Activated naive CD4-positive, alpha-beta T cell treated with anti-CD3 and anti-CD28 coated beads, Interleukin-2, amount 50 U/mL, for 16 hours (primary cell): ENCODE measurements around the gene SPP2.

ENCODE experiments used
- DNase-seq: peaks from one replicate; pipeline ENCODE4 v3.0.0-alpha.2; 2020

The SPP2 gene

GRCh38 chr2:234044157-234044556, 6.3 kb upstream of the SPP2 start:
- DNase-seq: no peak

GRCh38 chr2:234046521-234046920, 4.0 kb upstream of the SPP2 start:
- DNase-seq: no peak

- DNase-seq: no peak
These were observed 3.1 kb upstream of the SPP2 start for GRCh38 chr2:234047361-234047760.

- DNase-seq: no peak
These were observed 2.5 kb upstream of the SPP2 start for GRCh38 chr2:234048049-234048448.

- no peak for DNase-seq
These were observed 1.0 kb downstream of the SPP2 start for GRCh38 chr2:234051374-234052070.

- no peak for DNase-seq
These were observed 8.4 kb downstream of the SPP2 start for GRCh38 chr2:234058881-234059280.

GRCh38 chr2:234060236-234060635, 9.7 kb downstream of the SPP2 start:
- no peak for DNase-seq

GRCh38 chr2:234061624-234062257, 11.2 kb downstream of the SPP2 start:
- no peak for DNase-seq

- no peak for DNase-seq
These were observed 16.1 kb downstream of the SPP2 start for GRCh38 chr2:234066587-234066986.

GRCh38 chr2:234071664-234072063, 21.2 kb downstream of the SPP2 start:
- DNase-seq: no peak

GRCh38 chr2:234072454-234072853, 22.0 kb downstream of the SPP2 start:
- no peak for DNase-seq

GRCh38 chr2:234074751-234075517, 24.4 kb downstream of the SPP2 start:
- no peak for DNase-seq

GRCh38 chr2:234075518-234075915, 25.0 kb downstream of the SPP2 start:
- no peak for DNase-seq

- DNase-seq: no peak
These were observed 25.4 kb downstream of the SPP2 start for GRCh38 chr2:234075947-234076346.

GRCh38 chr2:234076451-234076850, 25.9 kb downstream of the SPP2 start:
- no peak for DNase-seq

GRCh38 chr2:234078129-234078528, 27.6 kb downstream of the SPP2 start:
- DNase-seq: no peak

GRCh38 chr2:234081970-234082822, 31.7 kb downstream of the SPP2 start:
- no peak for DNase-seq

- no peak for DNase-seq
These were observed 33.3 kb downstream of the SPP2 start for GRCh38 chr2:234083572-234084348.

- DNase-seq: no peak
These were observed 41.0 kb downstream of the SPP2 start for GRCh38 chr2:234091432-234091879.

- no peak for DNase-seq
These were observed 41.4 kb downstream of the SPP2 start for GRCh38 chr2:234091883-234092282.

- no peak for DNase-seq
These were observed 41.8 kb downstream of the SPP2 start for GRCh38 chr2:234092344-234092743.

- DNase-seq: no peak
These were observed 44.8 kb downstream of the SPP2 start for GRCh38 chr2:234095301-234095700.
